ENCODE results near the gene CYB5R4. TPM values are rescaled to one million over a fixed set of nuclear protein-coding genes. Genes with fewer than 3 reads are reported as not detected.
A peak's percentile ranks its signal among the peaks of the same experiment; 100 is the strongest.

The CYB5R4 gene
- total RNA-seq, 1 experiment from 2014 or later = 23.7 TPM

DNA sequence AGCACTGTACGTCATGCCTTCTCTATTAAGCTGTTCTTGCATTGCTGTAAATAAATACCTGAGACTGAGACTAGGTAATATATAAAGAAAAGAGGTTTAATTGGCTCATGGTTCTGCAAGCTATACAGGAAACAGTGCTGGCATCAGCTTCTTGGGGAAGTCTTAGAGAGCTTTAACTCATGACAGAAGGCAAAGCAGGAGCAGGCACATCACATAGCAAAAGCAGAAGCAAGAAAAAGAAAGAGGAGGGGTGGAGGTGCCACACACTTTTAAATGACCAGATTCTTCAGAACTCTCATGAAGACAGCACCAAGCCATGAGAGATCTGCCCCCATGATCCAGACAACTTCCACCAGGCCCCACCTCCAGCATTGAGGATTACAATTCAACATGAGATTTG lies 30.1 kb downstream of the CYB5R4 start:
- BruUV-seq (replicated peaks) = no TSS peak
- no peak overlapping the region for H3K4me3 Mint-ChIP-seq (ENCODE audit: unreplicated experiment)
- Histone ChIP-seq H3K4me3 (ENCODE audit: low read depth, low read length) (no peak overlapping the region), H3K36me3 (ENCODE audit: control insufficient read depth, insufficient read depth, low read length) (no peaks in the 10 kb centered on the region), H3K27me3 (replicated peaks; ENCODE audit: control insufficient read depth, insufficient read depth, low read length) (no peaks in the 10 kb centered on the region), H3K4me1 (peaks cover 10% of the 10 kb centered on the region; the same call in 1 of the 2 replicates), H3K9me3 (no peaks in the 10 kb centered on the region)
- DNase-seq = no peak
- peaks cover 19% of the 10 kb centered on the region for H3K4me1 Mint-ChIP-seq (ENCODE audit: low read depth, unreplicated experiment)
- H3K9me3 Mint-ChIP-seq (ENCODE audit: unreplicated experiment) = no peaks in the 10 kb centered on the region
- H3K36me3 Mint-ChIP-seq (ENCODE audit: insufficient read depth, unreplicated experiment) = no peaks in the 10 kb centered on the region
- no peaks in the 10 kb centered on the region for H3K27me3 Mint-ChIP-seq (ENCODE audit: insufficient read depth, unreplicated experiment)
- intact Hi-C loops (cut with micrococcal nuclease; ENCODE audit: unreplicated experiment) = loop anchor here (10.0 kb wide), 1 partner anchor 145 kb away; the partner anchor contains the start of gene MRAP2
- TF ChIP-seq CTCF (IDR thresholded peaks at IDR 0.05; ENCODE audit: insufficient read depth in 1 of 2, low read depth in 1 of 2, low read length in 1 of 2, severe bottlenecking in 1 of 2, unreplicated experiment in 1 of 2) = no peak
- CTCF ChIA-PET = no interaction called here
- POLR2A ChIA-PET = no interaction called here
- no peak overlapping the region for H3K27ac Mint-ChIP-seq (ENCODE audit: unreplicated experiment)

GRCh38 chr6:83890520-83890919 lies 31.0 kb downstream of the CYB5R4 start:
- no peak overlapping the region for H3K4me3 ChIP-seq (ENCODE audit: low read depth, low read length)
- no TSS peak for BruUV-seq (replicated peaks)
- CTCF ChIA-PET = no interaction called here
- intact Hi-C loops (cut with micrococcal nuclease; ENCODE audit: unreplicated experiment) = no loop called here
- no peak for DNase-seq
- no peaks in the 10 kb centered on the region for H3K9me3 Mint-ChIP-seq (ENCODE audit: unreplicated experiment)
- no peaks in the 10 kb centered on the region for H3K27me3 ChIP-seq (replicated peaks; ENCODE audit: control insufficient read depth, insufficient read depth, low read length)
- H3K4me3 Mint-ChIP-seq (ENCODE audit: unreplicated experiment) = no peak overlapping the region
- H3K27ac Mint-ChIP-seq (ENCODE audit: unreplicated experiment) = no peak overlapping the region
- H3K9me3 ChIP-seq = no peaks in the 10 kb centered on the region
- H3K4me1 ChIP-seq = peaks cover 13% of the 10 kb centered on the region; the same call in 1 of the 2 replicates
- no peaks in the 10 kb centered on the region for H3K36me3 ChIP-seq (ENCODE audit: control insufficient read depth, insufficient read depth, low read length)
- POLR2A ChIA-PET = no interaction called here
- H3K4me1 Mint-ChIP-seq (ENCODE audit: low read depth, unreplicated experiment) = peaks cover 26% of the 10 kb centered on the region
- H3K36me3 Mint-ChIP-seq (ENCODE audit: insufficient read depth, unreplicated experiment) = no peaks in the 10 kb centered on the region
- H3K27me3 Mint-ChIP-seq (ENCODE audit: insufficient read depth, unreplicated experiment) = no peaks in the 10 kb centered on the region
- no peak for TF ChIP-seq CTCF (IDR thresholded peaks at IDR 0.05; ENCODE audit: insufficient read depth in 1 of 2, low read depth in 1 of 2, low read length in 1 of 2, severe bottlenecking in 1 of 2, unreplicated experiment in 1 of 2)

DNA sequence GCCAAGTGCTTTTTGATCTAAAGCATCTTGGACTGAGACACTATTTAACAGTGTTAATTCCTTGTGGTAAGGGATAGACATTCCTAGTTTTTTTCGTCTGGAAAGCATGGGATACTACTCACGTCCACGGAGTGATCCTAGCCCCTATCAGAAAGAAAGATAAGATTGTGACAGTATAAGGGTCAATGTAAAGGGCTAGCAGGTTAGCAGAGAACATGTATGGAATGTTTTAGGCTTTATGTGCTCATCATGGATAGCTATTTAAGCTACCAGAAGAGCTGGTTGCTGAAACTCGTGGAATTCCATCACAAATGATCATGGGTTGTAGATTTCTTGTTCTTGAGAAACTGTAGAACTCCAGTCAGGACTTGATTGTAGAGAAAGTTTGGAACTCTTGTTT lies 32.1 kb downstream of the CYB5R4 start:
- peak overlapping the region; percentile 13 for H3K4me3 Mint-ChIP-seq (ENCODE audit: unreplicated experiment)
- Histone ChIP-seq H3K36me3 (ENCODE audit: control insufficient read depth, insufficient read depth, low read length) (no peaks in the 10 kb centered on the region), H3K27me3 (replicated peaks; ENCODE audit: control insufficient read depth, insufficient read depth, low read length) (no peaks in the 10 kb centered on the region), H3K4me3 (ENCODE audit: low read depth, low read length) (no peak overlapping the region), H3K4me1 (peaks cover 13% of the 10 kb centered on the region; the same call in 1 of the 2 replicates), H3K9me3 (no peaks in the 10 kb centered on the region)
- H3K27me3 Mint-ChIP-seq (ENCODE audit: insufficient read depth, unreplicated experiment) = no peaks in the 10 kb centered on the region
- H3K4me1 Mint-ChIP-seq (ENCODE audit: low read depth, unreplicated experiment) = peaks cover 26% of the 10 kb centered on the region
- intact Hi-C loops (cut with micrococcal nuclease; ENCODE audit: unreplicated experiment) = no loop called here
- ChIA-PET POLR2A (no interaction called here), CTCF (no interaction called here)
- no peak for TF ChIP-seq CTCF (IDR thresholded peaks at IDR 0.05; ENCODE audit: insufficient read depth in 1 of 2, low read depth in 1 of 2, low read length in 1 of 2, severe bottlenecking in 1 of 2, unreplicated experiment in 1 of 2)
- peak in 1 of 2 experiments; percentile 7 for DNase-seq
- no peak overlapping the region for H3K27ac Mint-ChIP-seq (ENCODE audit: unreplicated experiment)
- BruUV-seq (replicated peaks) = no TSS peak
- no peaks in the 10 kb centered on the region for H3K9me3 Mint-ChIP-seq (ENCODE audit: unreplicated experiment)
- no peaks in the 10 kb centered on the region for H3K36me3 Mint-ChIP-seq (ENCODE audit: insufficient read depth, unreplicated experiment)
